Right ventricle myocardium inferior (tissue), 1 donor: ENCODE measurements around the gene SGTA. TPM values are rescaled to one million over a fixed set of nuclear protein-coding genes. Genes with fewer than 3 reads are reported as not detected.

ENCODE experiments used
- ATAC-seq: fragments of 200-7000 bp; cut with Tn5 transposase; one replicate; pipeline ENCODE4 v1.9.1; 2020; ENCODE audit warnings: mild to moderate bottlenecking, moderate library complexity
- DNase-seq: peaks from one replicate; pipeline ENCODE4 v3.0.0; 2021; ENCODE audit errors: missing footprints
- intact Hi-C: fragments of 100-400 bp; cut with DNase I; formaldehyde crosslinking; loops from one replicate; pipeline ENCODE4 v1.11.0; 2022
- total RNA-seq: library from RNA; stranded (reverse); fragmentation: NEBNext Ultra II Directional; extraction: Animal tissue kit (Norgen Biotek cat#: 25700); gene quantifications from one replicate; pipeline ENCODE4 v1.2.1, GENCODE V29; 2021
- donor health status: DM: no; HTN: yes; CAD: no; lungs with severe emphysema.

SGTA gene
- total RNA-seq, 1 donor from 2014 or later: 64.3 TPM

GRCh38 chr19:2736550-2737190 lies 46.4 kb downstream of the SGTA start:
- intact Hi-C loops: no loop called here
- no peak for ATAC-seq
- no peak for DNase-seq

- intact Hi-C loops: no loop called here
- DNase-seq (no peak), ATAC-seq (no peak)
These were observed 47.7 kb downstream of the SGTA start for GRCh38 chr19:2735374-2735773.

- intact Hi-C loops: no loop called here
- DNase-seq (no peak), ATAC-seq (no peak)
These were observed 48.3 kb downstream of the SGTA start for GRCh38 chr19:2734589-2735288.

DNA sequence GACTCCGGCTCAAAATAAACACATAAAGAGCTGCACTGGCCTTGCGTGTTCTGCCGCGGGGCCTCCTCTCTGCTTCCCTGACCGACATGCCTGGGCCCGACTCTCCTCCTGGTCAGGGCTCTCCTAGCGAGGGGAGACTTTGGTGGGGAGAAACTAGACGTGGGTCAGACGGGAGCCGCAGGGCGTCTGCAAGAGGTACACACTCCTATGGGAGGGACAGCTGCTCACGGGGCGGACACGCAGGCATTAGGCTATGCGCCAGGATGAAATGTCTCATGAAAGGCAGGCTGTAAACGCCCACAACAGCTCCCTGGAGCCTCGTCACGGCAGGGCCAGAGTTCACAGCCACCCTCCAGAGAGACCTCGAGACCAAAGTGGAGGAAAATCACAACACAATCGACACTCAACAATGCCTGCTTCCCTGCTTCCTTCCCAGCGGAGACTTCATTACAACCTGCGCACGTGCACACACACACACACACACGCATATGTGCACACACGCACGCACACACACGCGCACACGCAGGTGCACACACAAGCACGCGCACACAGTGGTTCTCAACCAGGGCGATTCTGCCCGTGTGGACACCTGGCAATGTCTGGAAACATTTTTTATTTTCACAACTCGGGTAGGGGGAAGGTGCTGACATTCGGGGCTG lies 49.0 kb downstream of the SGTA start:
- intact Hi-C loops: no loop called here
- no peak for DNase-seq
- ATAC-seq: no peak

DNA sequence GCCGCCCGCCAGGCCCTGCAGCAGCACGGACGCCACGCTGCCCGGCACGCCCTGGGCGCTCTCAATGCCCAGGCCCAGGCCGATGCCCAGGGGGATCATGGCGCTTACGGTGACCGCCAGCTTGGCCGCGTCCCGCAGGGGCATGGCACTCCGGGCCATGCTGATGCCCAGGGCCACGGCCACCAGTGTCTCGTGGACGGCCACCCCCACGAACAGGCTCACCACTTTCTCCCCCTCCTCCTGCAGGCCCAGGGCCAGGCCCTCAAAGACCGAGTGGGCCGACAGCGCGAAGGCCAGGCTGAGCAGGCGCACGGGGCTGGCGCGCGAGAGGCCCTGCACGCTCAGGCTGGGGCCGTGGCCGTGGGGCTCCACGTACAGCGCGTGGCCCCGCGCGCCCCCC lies 50.2 kb downstream of the SGTA start:
- intact Hi-C loops: no loop called here
- no peak for DNase-seq
- ATAC-seq: no peak

DNA sequence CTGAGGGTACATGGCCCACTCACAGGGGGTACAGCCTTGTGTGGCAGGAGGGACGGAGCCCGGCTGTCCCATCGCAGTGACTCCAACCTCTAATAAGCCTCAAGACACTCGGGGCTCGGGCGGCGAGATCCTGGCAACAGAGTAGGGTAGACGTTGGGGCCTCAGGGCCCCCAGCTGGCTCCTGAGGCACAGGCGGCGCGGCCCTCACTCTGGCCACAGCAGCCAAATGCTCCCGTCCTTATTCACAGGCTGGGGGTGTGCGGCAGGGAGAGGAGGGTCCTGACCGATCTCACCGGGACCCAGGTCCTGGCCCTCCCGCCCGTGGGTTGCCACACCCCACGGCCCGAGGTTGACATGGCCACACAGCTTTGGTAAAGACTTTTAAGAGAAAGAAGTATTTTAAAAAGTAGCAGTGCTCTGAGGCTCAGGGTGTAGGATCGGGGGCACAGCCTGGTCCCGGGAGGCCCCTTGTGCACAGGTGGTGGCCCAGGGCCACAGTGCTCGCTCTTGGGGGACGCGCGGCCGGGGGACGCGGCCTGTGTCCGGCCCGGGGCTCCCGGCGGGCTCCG lies 50.8 kb downstream of the SGTA start:
- ATAC-seq: no peak
- intact Hi-C loops: no loop called here
- DNase-seq: no peak

- ATAC-seq (peak; percentile 7), DNase-seq (no peak)
- intact Hi-C loops: no loop called here
These were observed 51.7 kb downstream of the SGTA start for GRCh38 chr19:2731181-2731995.

GRCh38 chr19:2729943-2730818 lies 52.9 kb downstream of the SGTA start:
- intact Hi-C loops: no loop called here
- DNase-seq: no peak
- ATAC-seq: no peak

GRCh38 chr19:2728783-2729387 lies 54.2 kb downstream of the SGTA start:
- DNase-seq (no peak), ATAC-seq (no peak)
- intact Hi-C loops: no loop called here

DNA sequence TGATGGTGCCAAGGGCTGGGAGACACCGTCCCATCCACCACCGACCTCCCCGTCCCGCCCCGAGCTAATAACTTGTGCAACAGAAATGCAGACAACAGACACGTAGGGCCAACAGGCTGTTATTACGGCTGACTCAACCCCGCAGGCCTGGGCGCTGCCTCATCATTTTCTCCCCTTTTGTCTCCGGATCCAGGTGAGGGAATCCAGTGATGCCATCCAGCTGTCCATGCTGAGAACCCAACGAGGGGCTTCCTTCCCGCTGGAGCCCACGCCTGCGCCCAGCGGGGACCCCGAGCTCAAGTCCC lies 55.5 kb downstream of the SGTA start:
- DNase-seq (no peak), ATAC-seq (no peak)
- intact Hi-C loops: no loop called here

- ATAC-seq (no peak), DNase-seq (no peak)
- intact Hi-C loops: no loop called here
These were observed 56.0 kb downstream of the SGTA start for GRCh38 chr19:2726904-2727639.

DNA sequence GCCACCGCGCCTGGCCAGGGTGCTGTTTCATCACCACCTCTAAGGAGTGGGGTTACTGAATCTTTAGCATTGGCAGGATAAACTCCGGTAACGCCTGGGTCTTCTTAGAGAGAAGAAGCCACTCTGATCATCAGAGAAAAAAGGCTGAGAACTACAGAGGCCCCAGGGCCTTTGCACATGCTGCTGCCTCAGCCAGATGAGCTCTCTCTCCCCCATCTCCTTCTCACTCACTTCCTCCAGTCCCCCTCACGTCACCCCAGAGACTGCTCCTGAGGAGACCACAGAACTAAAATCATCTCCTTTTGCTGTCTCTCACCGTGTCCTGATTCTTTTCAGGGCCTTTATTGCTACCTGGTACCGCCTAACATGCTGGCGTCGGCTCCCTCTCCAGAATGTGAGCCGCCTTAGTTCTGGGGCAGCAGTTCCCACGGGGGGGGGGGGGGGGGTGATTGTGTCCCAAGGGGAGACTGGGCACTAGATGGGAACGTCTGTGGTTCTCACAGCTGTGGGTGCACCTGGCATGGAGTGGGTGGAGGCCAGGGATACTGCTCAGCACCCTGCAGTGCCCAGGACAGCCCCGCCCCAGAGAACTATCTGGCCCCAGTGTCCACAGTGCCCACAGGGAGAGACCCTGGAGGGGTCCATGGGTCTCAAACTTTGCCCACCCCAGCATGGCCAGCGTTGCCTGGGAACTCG lies 56.8 kb downstream of the SGTA start:
- DNase-seq (no peak), ATAC-seq (no peak)
- intact Hi-C loops: no loop called here

DNA sequence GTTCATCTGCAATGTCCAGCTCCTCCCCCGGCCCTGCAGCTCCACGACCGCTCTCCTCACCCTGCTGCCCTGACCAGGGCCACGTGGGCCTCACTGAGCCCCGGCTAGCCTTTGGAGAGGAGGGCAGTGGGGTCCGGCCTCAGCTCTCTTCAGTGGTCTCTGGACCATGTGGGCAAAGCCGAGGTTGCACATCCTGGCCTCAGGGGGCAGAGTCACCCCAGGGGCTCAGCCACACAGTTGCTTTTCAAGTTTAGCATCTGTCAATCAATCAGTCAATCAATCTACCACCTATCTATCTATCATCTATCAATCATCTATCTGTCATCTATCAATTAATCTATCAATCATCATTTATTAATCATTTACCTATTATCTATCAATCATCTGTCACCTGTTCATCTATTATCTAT lies 58.9 kb downstream of the SGTA start:
- ATAC-seq (no peak), DNase-seq (no peak)
- intact Hi-C loops: no loop called here

GRCh38 chr19:2723747-2724146 lies 59.3 kb downstream of the SGTA start:
- intact Hi-C loops: no loop called here
- no peak for DNase-seq
- ATAC-seq: no peak

GRCh38 chr19:2723345-2723715 lies 59.7 kb downstream of the SGTA start:
- intact Hi-C loops: no loop called here
- ATAC-seq: no peak
- DNase-seq: no peak

- intact Hi-C loops: no loop called here
- ATAC-seq: peak; percentile 81
- peak; percentile 87 for DNase-seq
These were observed 60.3 kb downstream of the SGTA start for GRCh38 chr19:2722541-2723344.
